Mesendoderm (in vitro differentiated cells): ENCODE results near the gene KRTAP5-7. TPM values are rescaled to one million over a fixed set of nuclear protein-coding genes. Genes with fewer than 3 reads are reported as not detected.
"Not testable (repeated sequence)": the region's sequence is repeated elsewhere in the genome, so short reads cannot be mapped to it uniquely, and the experiment has no call there.

Experiments
- DNase-seq: peaks from one replicate; pipeline ENCODE4 v3.0.0; 2013
- H2AK5ac ChIP-seq: 2 replicates; pipeline ENCODE4 v1.6.1; 2013; ENCODE audit warnings: low read length, inconsistent platforms
- H2BK120ac ChIP-seq: 2 replicates; pipeline ENCODE4 v1.6.1; 2013; ENCODE audit warnings: low read depth, mild to moderate bottlenecking, low read length, moderate library complexity, mixed read lengths
- H2BK15ac ChIP-seq: replicated peaks from 2 replicates; pipeline ENCODE4 v1.6.1; 2013; ENCODE audit warnings: low read depth, mild to moderate bottlenecking, moderate library complexity
- H2BK5ac ChIP-seq: 2 replicates; pipeline ENCODE4 v1.6.1; 2013; ENCODE audit warnings: low read length, inconsistent platforms
- H3K18ac ChIP-seq: 2 replicates; pipeline ENCODE4 v1.6.1; 2013; ENCODE audit warnings: mild to moderate bottlenecking, low read length, mixed read lengths
- H3K23ac ChIP-seq: one replicate; pipeline ENCODE4 v1.6.1; 2013; ENCODE audit warnings: low read length
- H3K27ac ChIP-seq: 2 replicates; pipeline ENCODE4 v1.5.1; 2013; ENCODE audit warnings: low read depth, mild to moderate bottlenecking, inconsistent platforms, low read length, moderate library complexity
- H3K27me3 ChIP-seq: 2 replicates; pipeline ENCODE4 v1.6.1; 2013; ENCODE audit warnings: low read length, control low read depth, mild to moderate bottlenecking, inconsistent platforms; ENCODE audit not compliant: insufficient read depth, poor library complexity
- H3K36me3 ChIP-seq: 2 replicates; pipeline ENCODE4 v1.6.1; 2013; ENCODE audit warnings: low read length, inconsistent platforms; ENCODE audit not compliant: control insufficient read depth, insufficient read depth
- H3K4ac ChIP-seq: one replicate; pipeline ENCODE4 v1.6.1; 2013; ENCODE audit warnings: low read depth, mild to moderate bottlenecking, low read length, moderate library complexity
- H3K4me1 ChIP-seq: 2 replicates; pipeline ENCODE4 v1.6.1; 2013; ENCODE audit warnings: low read depth, low read length, inconsistent platforms; ENCODE audit not compliant: control insufficient read depth
- H3K4me2 ChIP-seq: 2 replicates; pipeline ENCODE4 v1.6.1; 2013; ENCODE audit warnings: low read length
- H3K4me3 ChIP-seq: 2 replicates; pipeline ENCODE4 v1.5.1; 2013; ENCODE audit warnings: mild to moderate bottlenecking, low read length
- H3K56ac ChIP-seq: one replicate; pipeline ENCODE4 v1.6.1; 2013; ENCODE audit warnings: low read length
- H3K79me1 ChIP-seq: 2 replicates; pipeline ENCODE4 v1.6.1; 2013; ENCODE audit warnings: low read length, inconsistent platforms
- H3K79me2 ChIP-seq: 2 replicates; pipeline ENCODE4 v1.6.1; 2013; ENCODE audit warnings: mild to moderate bottlenecking, low read length; ENCODE audit not compliant: control insufficient read depth, insufficient read depth
- H3K9ac ChIP-seq: 2 replicates; pipeline ENCODE4 v1.6.1; 2013; ENCODE audit warnings: low read length, inconsistent platforms
- H4K5ac ChIP-seq: one replicate; pipeline ENCODE4 v1.6.1; 2013; ENCODE audit warnings: low read length
- H4K8ac ChIP-seq: one replicate; pipeline ENCODE4 v1.6.1; 2013; ENCODE audit warnings: low read depth, mild to moderate bottlenecking, control low read depth, low read length, moderate library complexity
- WGBS: extraction: QIAGEN DNeasy Blood & Tissue Kit; methylation state at CpG from one replicate; pipeline ENCODE4 v1.1.7; 2013; ENCODE audit warnings: low lambda C conversion rate, missing lambda C conversion rate; ENCODE audit not compliant: insufficient coverage; ENCODE audit errors: extremely low coverage; 5-methylcytosine and 5-hydroxymethylcytosine counted together
- polyA plus RNA-seq, 2 experiments: library from polyadenylated mRNA; stranded (reverse); fragments of 200-250 nt; gene quantifications; one replicate each; pipeline ENCODE4 v1.2.3, GENCODE V29; 2013

KRTAP5-7 gene, protein sequence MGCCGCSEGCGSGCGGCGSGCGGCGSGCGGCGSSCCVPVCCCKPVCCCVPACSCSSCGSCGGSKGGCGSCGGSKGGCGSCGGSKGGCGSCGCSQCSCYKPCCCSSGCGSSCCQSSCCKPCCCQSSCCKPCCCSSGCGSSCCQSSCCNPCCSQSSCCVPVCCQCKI
- not detected for polyA plus RNA-seq (2013, experiment 1 of 2)
- not detected for polyA plus RNA-seq (2013, experiment 2 of 2)

DNA sequence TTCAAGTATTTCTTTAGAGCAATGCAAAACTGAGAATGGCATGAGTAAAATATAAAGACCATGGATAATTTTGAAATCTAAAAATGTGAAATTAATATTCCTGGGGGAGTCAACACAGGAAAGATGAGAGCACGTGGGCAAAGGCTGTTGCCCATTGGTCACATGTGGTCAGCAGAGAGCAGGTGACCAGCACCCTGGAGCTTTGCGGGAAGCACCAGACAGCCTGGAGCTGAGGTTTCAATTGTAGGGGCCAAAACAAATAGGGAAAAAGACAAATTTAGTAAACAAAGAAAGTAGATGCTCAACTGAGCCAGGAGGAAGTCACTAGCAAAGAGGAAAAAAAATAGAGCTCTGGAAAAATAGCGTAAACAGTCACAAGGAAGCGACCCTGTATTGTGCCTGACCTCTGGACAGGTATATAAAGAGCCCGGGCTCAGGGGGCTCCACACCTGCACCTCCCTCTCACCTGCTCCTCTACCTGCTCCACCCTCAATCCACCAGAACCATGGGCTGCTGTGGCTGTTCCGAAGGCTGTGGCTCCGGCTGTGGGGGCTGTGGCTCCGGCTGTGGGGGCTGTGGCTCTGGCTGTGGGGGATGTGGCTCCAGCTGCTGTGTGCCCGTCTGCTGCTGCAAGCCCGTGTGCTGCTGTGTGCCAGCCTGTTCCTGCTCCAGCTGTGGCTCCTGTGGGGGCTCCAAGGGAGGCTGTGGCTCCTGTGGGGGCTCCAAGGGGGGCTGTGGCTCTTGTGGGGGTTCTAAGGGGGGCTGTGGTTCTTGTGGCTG lies at the start of gene KRTAP5-7:
TSS of gene KRTAP5-7 (plus strand) at position 472 of the 780 bp plus-strand sequence. CDS start at position 506, 34 bp downstream.
- not testable (repeated sequence) for H2BK15ac ChIP-seq, H3K23ac ChIP-seq, H3K79me2 ChIP-seq, H3K79me1 ChIP-seq, H4K5ac ChIP-seq, H3K56ac ChIP-seq, H3K4me1 ChIP-seq, H3K27me3 ChIP-seq, H3K4me3 ChIP-seq, DNase-seq, H4K8ac ChIP-seq, H3K36me3 ChIP-seq, H3K4ac ChIP-seq, H3K4me2 ChIP-seq, H3K27ac ChIP-seq, H2AK5ac ChIP-seq, H2BK120ac ChIP-seq, H2BK5ac ChIP-seq, H3K18ac ChIP-seq, H3K9ac ChIP-seq
- WGBS, result no CpG with 5 or more reads among the region's 10 CpGs

DNA sequence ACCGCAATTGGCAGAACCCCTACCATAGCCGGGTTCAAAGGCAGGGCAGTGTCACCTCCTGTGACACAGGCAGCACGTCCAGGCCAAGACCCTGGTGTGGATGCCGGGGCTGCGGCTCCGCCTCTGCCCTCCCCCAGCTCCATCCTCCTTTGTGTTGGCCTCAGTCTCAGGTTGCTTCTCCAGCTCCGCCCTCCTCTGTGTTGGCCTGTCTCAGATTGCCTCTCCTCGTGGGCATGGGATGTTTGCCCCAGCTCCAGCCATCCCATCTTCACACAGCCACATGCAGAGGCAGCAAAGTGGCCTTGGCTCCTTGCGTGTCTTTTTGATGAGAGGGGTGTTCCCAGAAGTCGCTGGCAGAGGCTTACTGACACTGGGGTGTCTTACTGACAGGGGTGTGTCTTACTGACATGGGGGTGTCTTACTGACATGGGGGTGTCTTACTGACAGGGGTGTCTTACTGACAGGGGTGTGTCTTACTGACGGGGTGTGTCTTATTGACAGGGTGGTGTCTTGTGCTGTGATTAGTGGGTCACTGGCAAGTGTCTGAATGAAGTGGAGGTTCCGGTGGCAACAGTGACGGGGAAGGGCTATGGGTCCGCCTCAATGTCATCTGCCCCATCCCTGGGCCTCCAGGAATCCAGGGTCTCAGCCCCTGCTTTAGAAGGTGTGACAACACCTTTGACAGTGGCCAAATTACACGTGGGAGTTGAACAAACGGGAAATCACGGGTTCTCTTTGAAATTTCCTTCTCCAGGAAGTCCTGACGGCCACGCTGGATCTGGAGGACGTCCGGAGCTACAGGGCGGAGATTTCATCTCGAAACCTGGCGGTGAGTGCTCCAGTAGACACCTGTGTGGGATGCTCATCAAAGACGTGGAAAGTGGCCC lies 49.2 kb upstream of the KRTAP5-7 start:
- Histone ChIP-seq H4K5ac (no peak overlapping the region), H2BK5ac (no peak overlapping the region), H2AK5ac (no peak overlapping the region), H3K4me3 (no peak overlapping the region), H3K27me3 (no peaks in the 10 kb centered on the region), H2BK120ac (no peak overlapping the region), H3K4ac (no peak overlapping the region), H3K4me1 (peaks cover 2% of the 10 kb centered on the region), H3K23ac (no peak overlapping the region), H3K4me2 (no peak overlapping the region), H3K27ac (no peak overlapping the region), H3K79me2 (no peaks in the 10 kb centered on the region), H3K36me3 (peaks cover 6% of the 10 kb centered on the region), H2BK15ac (no peak overlapping the region), H3K18ac (no peak overlapping the region), H3K9ac (no peak overlapping the region), H3K79me1 (no peaks in the 10 kb centered on the region), H3K56ac (no peak overlapping the region), H4K8ac (no peak overlapping the region)
- peak; percentile 65 for DNase-seq
- no CpG with 5 or more reads among the region's 25 CpGs for WGBS

DNA sequence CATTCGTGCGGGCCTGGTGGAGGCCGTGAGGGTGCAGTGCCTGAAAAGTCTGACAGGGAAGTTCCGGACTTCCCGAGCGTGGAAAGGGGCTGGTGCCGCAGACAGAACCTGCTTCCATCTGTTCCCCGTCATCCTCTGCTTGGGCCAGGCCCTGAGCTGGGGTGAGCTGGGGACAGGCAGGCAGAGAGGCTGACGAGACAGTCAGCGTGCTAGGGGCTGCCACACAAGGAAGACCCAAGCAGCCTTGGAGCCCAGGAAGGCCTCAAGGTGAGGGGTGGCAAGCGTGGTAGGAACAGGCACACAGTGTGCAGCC lies 48.6 kb upstream of the KRTAP5-7 start:
- Histone ChIP-seq H3K23ac (no peak overlapping the region), H3K4me2 (no peak overlapping the region), H3K27ac (no peak overlapping the region), H2AK5ac (no peak overlapping the region), H3K79me2 (no peaks in the 10 kb centered on the region), H2BK5ac (no peak overlapping the region), H3K4ac (no peak overlapping the region), H3K79me1 (no peaks in the 10 kb centered on the region), H3K9ac (no peak overlapping the region), H4K5ac (no peak overlapping the region), H3K56ac (no peak overlapping the region), H3K36me3 (peaks cover 9% of the 10 kb centered on the region), H4K8ac (no peak overlapping the region), H3K18ac (no peak overlapping the region), H3K4me3 (no peak overlapping the region), H3K4me1 (peaks cover 2% of the 10 kb centered on the region), H3K27me3 (no peaks in the 10 kb centered on the region), H2BK15ac (no peak overlapping the region), H2BK120ac (no peak overlapping the region)
- DNase-seq, result no peak
- WGBS, result no CpG with 5 or more reads among the region's 11 CpGs

DNA sequence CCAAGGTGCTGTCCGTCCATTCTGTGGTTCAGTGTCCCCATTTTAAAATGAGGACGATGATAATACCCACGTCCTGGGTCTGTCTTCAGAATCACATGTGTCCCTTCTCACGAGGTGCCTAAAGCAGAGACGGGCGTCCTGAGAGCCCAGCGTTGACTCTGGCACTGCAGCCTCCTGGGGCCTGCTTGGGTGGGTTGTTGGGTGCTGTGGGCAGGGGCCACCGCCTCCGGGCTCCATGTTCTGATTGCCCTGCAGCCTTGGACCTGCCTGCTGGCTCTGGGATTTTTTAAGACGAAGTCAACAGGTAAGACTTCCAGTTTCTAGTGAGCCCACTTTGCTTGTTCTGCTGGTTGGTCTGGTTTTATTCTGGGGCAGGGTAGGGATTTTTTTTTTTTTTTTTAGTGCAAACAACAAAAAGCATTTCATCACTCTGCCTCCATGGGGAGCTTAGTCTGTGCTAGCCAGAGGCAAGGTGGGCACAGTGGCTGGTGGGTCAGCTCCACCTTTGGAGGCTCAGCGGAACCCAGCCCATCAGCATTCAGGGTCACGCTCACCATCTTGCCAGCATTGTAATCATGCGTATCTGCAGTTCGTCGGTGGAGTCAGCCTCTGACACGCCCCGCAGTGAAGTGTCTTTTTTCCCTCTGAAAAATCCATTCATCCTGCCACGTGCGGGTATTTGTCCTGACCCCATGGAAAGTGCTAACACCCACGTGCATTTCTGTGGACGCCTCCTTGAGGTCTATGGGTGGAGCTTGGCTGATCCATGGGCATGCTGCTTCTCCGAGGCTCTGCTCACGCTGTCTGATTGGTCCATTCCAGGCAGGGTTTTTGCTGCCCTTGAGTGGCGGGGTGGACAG lies 45.7 kb upstream of the KRTAP5-7 start:
- DNase-seq, result no peak
- Histone ChIP-seq H2BK120ac (no peak overlapping the region), H3K18ac (no peak overlapping the region), H3K79me1 (no peaks in the 10 kb centered on the region), H3K27me3 (no peaks in the 10 kb centered on the region), H3K9ac (no peak overlapping the region), H2BK5ac (no peak overlapping the region), H3K23ac (no peak overlapping the region), H3K4me2 (no peak overlapping the region), H3K56ac (no peak overlapping the region), H3K79me2 (no peaks in the 10 kb centered on the region), H2BK15ac (no peak overlapping the region), H4K5ac (no peak overlapping the region), H3K4me1 (peaks cover 2% of the 10 kb centered on the region), H4K8ac (no peak overlapping the region), H3K4ac (no peak overlapping the region), H2AK5ac (no peak overlapping the region), H3K4me3 (no peak overlapping the region), H3K36me3 (peaks cover 10% of the 10 kb centered on the region), H3K27ac (no peak overlapping the region)
- no CpG with 5 or more reads among the region's 24 CpGs for WGBS

DNA sequence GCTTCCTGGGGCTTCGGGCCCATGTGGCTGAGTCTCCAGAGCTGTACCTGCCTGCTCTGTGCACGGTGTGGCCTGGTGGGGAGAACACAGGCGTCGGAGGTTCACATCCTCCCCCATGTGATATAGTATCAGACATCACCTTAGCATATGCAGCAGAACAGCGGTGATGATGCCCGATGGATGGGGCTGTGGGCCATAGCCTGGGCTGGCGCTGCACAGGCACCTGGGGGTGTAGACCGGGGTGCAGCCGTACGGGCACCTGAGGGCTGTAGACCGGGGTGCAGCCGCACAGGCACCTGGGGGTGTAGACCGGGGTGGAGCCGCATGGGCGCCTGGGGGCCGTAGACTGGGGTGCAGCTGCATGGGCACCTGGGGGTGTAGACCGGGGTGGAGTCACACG lies 44.9 kb upstream of the KRTAP5-7 start:
- no peak overlapping the region for H3K4ac ChIP-seq
- no peaks in the 10 kb centered on the region for H3K79me2 ChIP-seq
- no CpG with 5 or more reads among the region's 18 CpGs for WGBS
- no peak overlapping the region for H3K23ac ChIP-seq
- no peaks in the 10 kb centered on the region for H3K79me1 ChIP-seq
- H3K4me3 ChIP-seq, result no peak overlapping the region
- H2BK5ac ChIP-seq, result no peak overlapping the region
- no peak overlapping the region for H3K18ac ChIP-seq
- no peak overlapping the region for H2BK15ac ChIP-seq
- no peak overlapping the region for H3K56ac ChIP-seq
- no peak overlapping the region for H4K8ac ChIP-seq
- H2BK120ac ChIP-seq, result no peak overlapping the region
- H2AK5ac ChIP-seq, result no peak overlapping the region
- peaks cover 2% of the 10 kb centered on the region for H3K4me1 ChIP-seq
- H3K27ac ChIP-seq, result no peak overlapping the region
- no peak overlapping the region for H3K9ac ChIP-seq
- H3K4me2 ChIP-seq, result no peak overlapping the region
- H3K27me3 ChIP-seq, result no peaks in the 10 kb centered on the region
- H4K5ac ChIP-seq, result no peak overlapping the region
- H3K36me3 ChIP-seq, result peaks cover 12% of the 10 kb centered on the region
- DNase-seq, result no peak
